H9 (cell line): ENCODE results near the gene RNF141. TPM values are rescaled to one million over a fixed set of nuclear protein-coding genes. Genes with fewer than 3 reads are reported as not detected.

Experiments used
- DNase-seq: peaks from one replicate; pipeline ENCODE4 v3.0.0-alpha.2; 2017
- H2AFZ ChIP-seq: one replicate; pipeline ENCODE4 v1.6.1; 2013; ENCODE audit warnings: mild to moderate bottlenecking, low read length, control low read depth, moderate library complexity
- H2AK5ac ChIP-seq: 2 replicates; pipeline ENCODE4 v1.6.1; 2013; ENCODE audit warnings: low read length, control low read depth, mixed read lengths; ENCODE audit not compliant: insufficient read length
- H2BK120ac ChIP-seq: one replicate; pipeline ENCODE4 v1.6.1; 2013; ENCODE audit warnings: low read depth, mild to moderate bottlenecking, low read length, control low read depth, inconsistent platforms; ENCODE audit not compliant: poor library complexity, severe bottlenecking
- H2BK12ac ChIP-seq: 2 replicates; pipeline ENCODE4 v1.6.1; 2013; ENCODE audit warnings: low read length, control low read depth, mixed read lengths, low read depth; ENCODE audit not compliant: insufficient read length
- H2BK15ac ChIP-seq: 2 replicates; pipeline ENCODE4 v1.6.1; 2013; ENCODE audit warnings: low read depth, low read length, control low read depth
- H2BK20ac ChIP-seq: one replicate; pipeline ENCODE4 v1.6.1; 2013; ENCODE audit warnings: low read depth, mild to moderate bottlenecking, low read length, control low read depth, inconsistent platforms; ENCODE audit not compliant: poor library complexity, severe bottlenecking
- H2BK5ac ChIP-seq: 2 replicates; pipeline ENCODE4 v1.6.1; 2013; ENCODE audit warnings: low read length, control low read depth, mixed read lengths; ENCODE audit not compliant: insufficient read length
- H3K14ac ChIP-seq: 2 replicates; pipeline ENCODE4 v1.6.1; 2013; ENCODE audit warnings: low read length, control low read depth; ENCODE audit not compliant: insufficient read depth
- H3K18ac ChIP-seq: 2 replicates; pipeline ENCODE4 v1.6.1; 2013; ENCODE audit warnings: low read depth, mild to moderate bottlenecking, mixed read lengths, low read length, control low read depth; ENCODE audit not compliant: insufficient read length
- H3K23ac ChIP-seq: 2 replicates; pipeline ENCODE4 v1.6.1; 2013; ENCODE audit warnings: low read length, control low read depth, mixed read lengths, low read depth; ENCODE audit not compliant: insufficient read length
- H3K23me2 ChIP-seq: 2 replicates; pipeline ENCODE4 v1.6.1; 2013; ENCODE audit warnings: low read depth, mild to moderate bottlenecking, mixed read lengths, low read length, control low read depth; ENCODE audit not compliant: insufficient read length, poor library complexity, severe bottlenecking
- H3K27ac ChIP-seq: 2 replicates; pipeline ENCODE4 v1.5.1; 2013; ENCODE audit warnings: low read length, control low read depth, mixed read lengths, low read depth; ENCODE audit not compliant: insufficient read length
- H3K27me3 ChIP-seq: 2 replicates; pipeline ENCODE4 v1.6.1; 2013; ENCODE audit warnings: low read length, control low read depth, inconsistent platforms; ENCODE audit not compliant: insufficient read depth
- H3K4ac ChIP-seq: 2 replicates; pipeline ENCODE4 v1.6.1; 2013; ENCODE audit warnings: low read depth, mild to moderate bottlenecking, control low read depth, inconsistent platforms, low read length, moderate library complexity
- H3K4me1 ChIP-seq: 2 replicates; pipeline ENCODE4 v1.6.1; 2013; ENCODE audit warnings: low read length, control low read depth, inconsistent platforms; ENCODE audit not compliant: insufficient read depth
- H3K4me2 ChIP-seq: 2 replicates; pipeline ENCODE4 v1.6.1; 2013; ENCODE audit warnings: low read length, control low read depth, mixed read lengths; ENCODE audit not compliant: insufficient read length, insufficient read depth
- H3K56ac ChIP-seq: 2 replicates; pipeline ENCODE4 v1.6.1; 2013; ENCODE audit warnings: low read depth, mild to moderate bottlenecking, mixed read lengths, low read length, control low read depth; ENCODE audit not compliant: insufficient read length
- H3K79me1 ChIP-seq: 2 replicates; pipeline ENCODE4 v1.6.1; 2013; ENCODE audit warnings: low read depth, mild to moderate bottlenecking, moderate library complexity, low read length, control low read depth, inconsistent platforms; ENCODE audit not compliant: insufficient read depth, poor library complexity, severe bottlenecking
- H3K79me2 ChIP-seq: 2 replicates; pipeline ENCODE4 v1.6.1; 2013; ENCODE audit warnings: low read length, control low read depth, inconsistent platforms; ENCODE audit not compliant: insufficient read depth
- H3K9ac ChIP-seq: 2 replicates; pipeline ENCODE4 v1.6.1; 2013; ENCODE audit warnings: low read length, control low read depth, mixed read lengths; ENCODE audit not compliant: insufficient read length; ENCODE audit errors: extremely low read depth
- H3K9me3 ChIP-seq: one replicate; pipeline ENCODE4 v1.6.1; 2013; ENCODE audit warnings: low read depth, low read length, inconsistent platforms; ENCODE audit not compliant: control insufficient read depth
- H3T11ph ChIP-seq: one replicate; pipeline ENCODE4 v1.6.1; 2013; ENCODE audit warnings: mild to moderate bottlenecking, low read length, control low read depth, inconsistent platforms
- H4K20me1 ChIP-seq: one replicate; pipeline ENCODE4 v1.6.1; 2013; ENCODE audit not compliant: control insufficient read depth, insufficient read length, insufficient read depth
- H4K5ac ChIP-seq: 2 replicates; pipeline ENCODE4 v1.6.1; 2013; ENCODE audit warnings: low read depth, mild to moderate bottlenecking, mixed read lengths, low read length, control low read depth; ENCODE audit not compliant: insufficient read length
- H4K8ac ChIP-seq: replicated peaks from 2 replicates; pipeline ENCODE4 v1.6.1; 2013; ENCODE audit warnings: low read length, control low read depth, mixed read lengths, low read depth; ENCODE audit not compliant: insufficient read length
- H4K91ac ChIP-seq: 2 replicates; pipeline ENCODE4 v1.6.1; 2013; ENCODE audit warnings: low read depth, mild to moderate bottlenecking, moderate library complexity, mixed read lengths, low read length, control low read depth; ENCODE audit not compliant: insufficient read length
- H3K27ac Mint-ChIP-seq, 3 experiments: 2 replicates in 2 of 3; 3 replicates in 1 of 3; pipeline ENCODE4 v1.8.0; 2020 to 2021; ENCODE audit warnings: mixed read lengths in 3 of 3, mild to moderate bottlenecking in 1 of 3, moderate library complexity in 1 of 3
- H3K27me3 Mint-ChIP-seq: 2 replicates; pipeline ENCODE4 v1.8.0; 2021; ENCODE audit warnings: low read depth, mild to moderate bottlenecking, moderate library complexity, mixed read lengths
- H3K36me3 Mint-ChIP-seq, 3 experiments: 2 replicates in 2 of 3; 3 replicates in 1 of 3; pipeline ENCODE4 v1.8.0; 2020 to 2021; ENCODE audit warnings: low read depth in 3 of 3, mixed read lengths in 3 of 3; ENCODE audit not compliant: insufficient read depth in 1 of 3
- H3K4me1 Mint-ChIP-seq, 2 experiments: 2 replicates each; pipeline ENCODE4 v1.8.0; 2020; ENCODE audit warnings: mixed read lengths in 2 of 2
- H3K4me3 Mint-ChIP-seq, 2 experiments: 2 replicates in 1 of 2; 3 replicates in 1 of 2; pipeline ENCODE4 v1.8.0; 2020 to 2021; ENCODE audit warnings: mild to moderate bottlenecking in 2 of 2, mixed read lengths in 2 of 2, moderate library complexity in 1 of 2
- H3K9me3 Mint-ChIP-seq, 2 experiments: 2 replicates in 1 of 2; 3 replicates in 1 of 2; pipeline ENCODE4 v1.8.0; 2020; ENCODE audit warnings: mild to moderate bottlenecking in 2 of 2, mixed read lengths in 2 of 2, moderate library complexity in 1 of 2
- CTCF ChIP-seq: fragments of 200-600 bp; sonication (generic); conservative IDR thresholded peaks from 3 replicates; pipeline ENCODE4 v1.8.0; 2021; ENCODE audit warnings: antibody characterized with exemption, mild to moderate bottlenecking
- WGBS: extraction: QIAGEN DNeasy Blood & Tissue Kit; methylation state at CpG from one replicate; pipeline ENCODE4 v1.1.7; 2013; ENCODE audit warnings: missing lambda C conversion rate, low lambda C conversion rate, mixed read lengths; ENCODE audit not compliant: insufficient read length; ENCODE audit errors: extremely low coverage; 5-methylcytosine and 5-hydroxymethylcytosine counted together
- total RNA-seq: library from RNA; stranded (reverse); gene quantifications from 2 replicates; pipeline ENCODE4 v1.2.1, GENCODE V29; 2021

Gene RNF141
- total RNA-seq, 1 experiment from 2014 or later: 24.7 TPM

- H3K4me2 ChIP-seq: no peak overlapping the region
- no peaks in the 10 kb centered on the region for H3K79me2 ChIP-seq
- H3K23me2 ChIP-seq: no peaks in the 10 kb centered on the region
- H2BK12ac ChIP-seq: no peak overlapping the region
- H2BK20ac ChIP-seq: no peak overlapping the region
- H3K14ac ChIP-seq: no peak overlapping the region
- H4K20me1 ChIP-seq: no peaks in the 10 kb centered on the region
- H3K18ac ChIP-seq: no peak overlapping the region
- no peak overlapping the region for H2BK120ac ChIP-seq
- H2BK5ac ChIP-seq: no peak overlapping the region
- no peak for TF ChIP-seq CTCF
- H3K23ac ChIP-seq: no peak overlapping the region
- no CpG with 5 or more reads among the region's 2 CpGs for WGBS
- no peak overlapping the region for H4K5ac ChIP-seq
- DNase-seq: no peak
- H3K79me1 ChIP-seq: no peaks in the 10 kb centered on the region
- no peak overlapping the region for H3T11ph ChIP-seq
- H3K9me3 ChIP-seq: no peaks in the 10 kb centered on the region
- H2BK15ac ChIP-seq: no peak overlapping the region
- no peak overlapping the region for H2AK5ac ChIP-seq
- no peak overlapping the region for H4K8ac ChIP-seq
- Mint-ChIP-seq H3K27ac (no peak overlapping the region), H3K36me3 (no peaks in the 10 kb centered on the region), H3K4me1 (peaks cover 17 to 22% of the 10 kb centered on the region in 2 experiments), H3K4me3 (no peak overlapping the region), H3K27me3 (no peaks in the 10 kb centered on the region), H3K9me3 (no peaks in the 10 kb centered on the region)
- H3K27me3 ChIP-seq: no peaks in the 10 kb centered on the region
- no peak overlapping the region for H3K27ac ChIP-seq
- H3K4me1 ChIP-seq: peaks cover 8% of the 10 kb centered on the region; the same call in 1 of the 2 replicates
- H2AFZ ChIP-seq: no peak overlapping the region
- no peak overlapping the region for H4K91ac ChIP-seq
- no peak overlapping the region for H3K56ac ChIP-seq
- H3K4ac ChIP-seq: no peak overlapping the region
- H3K9ac ChIP-seq: no peak overlapping the region
Measured at GRCh38 chr11:10514709-10515108, 26.3 kb downstream of the RNF141 start.
